ENCODE data around the gene RGS3.
"Not testable (repeated sequence)": the region's sequence is repeated elsewhere in the genome, so short reads cannot be mapped to it uniquely, and the experiment has no call there.

The RGS3 gene

DNA sequence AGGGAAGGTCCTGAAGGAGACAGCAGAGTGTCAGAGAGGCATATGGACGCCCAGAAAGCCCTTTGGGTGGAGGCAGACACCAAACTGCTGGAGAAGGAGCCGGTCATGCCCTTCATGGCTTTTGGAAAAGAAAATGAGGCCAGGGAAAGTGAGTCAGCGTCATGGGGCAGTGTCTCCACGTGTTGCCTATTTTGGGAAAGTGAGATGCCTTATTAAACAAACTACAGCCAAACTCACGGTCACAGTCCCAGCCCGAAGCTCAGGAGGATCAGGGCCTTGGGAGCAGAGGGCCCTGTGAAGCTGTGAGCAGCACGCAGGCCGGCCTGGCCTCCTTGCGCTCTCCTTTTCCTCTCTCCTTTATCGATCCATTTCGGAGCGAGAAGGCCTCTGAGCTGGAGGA is 25.0 kb downstream of the RGS3 start:
- Mint-ChIP-seq H3K9me3 (no peaks in the 10 kb centered on the region), H3K27me3 (peaks cover 11% of the 10 kb centered on the region), H3K36me3 (no peaks in the 10 kb centered on the region), H3K27ac (no peak overlapping the region), H3K4me1 (no peaks in the 10 kb centered on the region), H3K4me3 (no peak overlapping the region)
- CTCF ChIA-PET, result no interaction called here
- DNase-seq, result no peak

DNA sequence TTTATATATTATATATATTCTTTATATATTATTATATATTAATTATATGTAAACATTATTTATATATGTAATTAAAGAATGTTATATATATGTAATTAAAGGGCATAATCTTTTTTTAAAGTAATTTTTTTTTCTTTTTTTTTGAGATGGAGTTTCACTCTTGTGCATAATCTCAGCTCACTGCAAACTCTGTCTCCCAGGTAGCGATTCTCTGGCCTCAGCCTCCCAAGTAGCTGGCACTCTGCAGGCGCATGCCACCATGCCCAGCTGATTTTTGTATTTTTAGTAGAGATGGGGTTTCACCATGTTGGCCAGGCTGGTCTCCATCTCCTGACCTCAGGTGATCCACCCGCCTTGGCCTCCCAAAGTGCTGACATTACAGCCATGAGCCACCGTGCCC is 27.6 kb downstream of the RGS3 start:
- peak; percentile 11 for DNase-seq
- not testable (repeated sequence) for H3K36me3 Mint-ChIP-seq, H3K9me3 Mint-ChIP-seq, H3K4me3 Mint-ChIP-seq, H3K27ac Mint-ChIP-seq, H3K4me1 Mint-ChIP-seq
- H3K27me3 Mint-ChIP-seq, result peaks cover 21% of the 10 kb centered on the region
- CTCF ChIA-PET, result interaction anchor here (0.8 kb wide), 1 partner anchor 100 kb away, joined by 3 read pairs; no protein-coding TSS in a partner anchor

GRCh38 chr9:113492343-113493202 is 29.0 kb downstream of the RGS3 start:
- CTCF ChIA-PET, result interaction anchor here (1.5 kb wide), 1 partner anchor 45 kb away, joined by 3 read pairs; no protein-coding TSS in a partner anchor
- no peak overlapping the region for H3K4me3 Mint-ChIP-seq

GRCh38 chr9:113493203-113493520 is 29.6 kb downstream of the RGS3 start:
- peaks cover 16% of the 10 kb centered on the region for H3K27me3 Mint-ChIP-seq
- no peak for DNase-seq
- CTCF ChIA-PET, result interaction anchor here (0.8 to 1.5 kb wide), 3 partner anchors 45 to 98 kb away, joined by 3 to 4 read pairs (median 3); no protein-coding TSS in a partner anchor
- no peaks in the 10 kb centered on the region for H3K9me3 Mint-ChIP-seq
- no peak overlapping the region for H3K4me3 Mint-ChIP-seq
- no peaks in the 10 kb centered on the region for H3K4me1 Mint-ChIP-seq
- no peaks in the 10 kb centered on the region for H3K36me3 Mint-ChIP-seq
- H3K27ac Mint-ChIP-seq, result no peak overlapping the region

More at GRCh38 chr9:113492343-113493202, 29.0 kb downstream of the RGS3 start:
- Mint-ChIP-seq H3K9me3 (no peaks in the 10 kb centered on the region), H3K36me3 (no peaks in the 10 kb centered on the region), H3K27ac (no peak overlapping the region), H3K4me1 (no peaks in the 10 kb centered on the region), H3K27me3 (peaks cover 21% of the 10 kb centered on the region)
- peak; percentile 5 for DNase-seq

DNA sequence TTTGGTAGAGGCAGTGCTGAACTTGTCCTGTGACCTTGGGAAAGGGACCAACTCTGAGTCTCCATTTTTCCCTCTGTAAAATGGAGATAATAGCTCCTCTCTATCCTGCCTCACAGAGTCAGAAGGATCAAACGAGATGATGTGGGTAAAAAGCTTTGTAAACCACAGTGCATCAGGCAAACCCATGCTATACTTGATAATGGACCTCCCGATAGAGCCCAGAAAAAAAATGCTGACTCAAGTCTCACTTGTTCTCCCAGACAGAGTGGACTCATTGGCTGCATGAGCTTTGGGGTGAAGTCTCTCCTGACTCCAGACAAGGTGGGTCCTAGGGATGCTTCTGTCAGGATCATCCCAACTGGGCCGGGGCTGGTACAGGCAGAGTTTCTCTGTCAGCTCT is 32.0 kb downstream of the RGS3 start:
- CTCF ChIA-PET, result interaction anchor here (0.8 to 1.5 kb wide), 3 partner anchors 13 to 94 kb away, joined by 3 to 4 read pairs (median 3); no protein-coding TSS in a partner anchor
- H3K9me3 Mint-ChIP-seq, result no peaks in the 10 kb centered on the region
- H3K36me3 Mint-ChIP-seq, result no peaks in the 10 kb centered on the region
- H3K4me1 Mint-ChIP-seq, result peaks cover 8% of the 10 kb centered on the region
- no peak overlapping the region for H3K4me3 Mint-ChIP-seq
- H3K27ac Mint-ChIP-seq, result no peak overlapping the region
- peaks cover 10% of the 10 kb centered on the region for H3K27me3 Mint-ChIP-seq
- DNase-seq, result no peak

GRCh38 chr9:113497051-113497450 is 33.5 kb downstream of the RGS3 start:
- no peak for DNase-seq
- Mint-ChIP-seq H3K4me1 (peaks cover 8% of the 10 kb centered on the region), H3K9me3 (no peaks in the 10 kb centered on the region), H3K27me3 (peaks cover 10% of the 10 kb centered on the region), H3K4me3 (no peak overlapping the region), H3K27ac (no peak overlapping the region), H3K36me3 (no peaks in the 10 kb centered on the region)
- CTCF ChIA-PET, result no interaction called here

GRCh38 chr9:113499153-113499875 is 35.8 kb downstream of the RGS3 start:
- Mint-ChIP-seq H3K9me3 (no peaks in the 10 kb centered on the region), H3K27me3 (peaks cover 10% of the 10 kb centered on the region), H3K27ac (no peak overlapping the region), H3K4me1 (peaks cover 11% of the 10 kb centered on the region), H3K4me3 (no peak overlapping the region), H3K36me3 (no peaks in the 10 kb centered on the region)
- DNase-seq, result no peak
- CTCF ChIA-PET, result interaction anchor here (0.5 to 1.3 kb wide), 5 partner anchors 13 to 190 kb away, joined by 3 to 5 read pairs (median 3); no protein-coding TSS in a partner anchor

GRCh38 chr9:113499876-113500497 is 36.5 kb downstream of the RGS3 start:
- no peaks in the 10 kb centered on the region for H3K9me3 Mint-ChIP-seq
- H3K4me3 Mint-ChIP-seq, result no peak overlapping the region
- no peaks in the 10 kb centered on the region for H3K36me3 Mint-ChIP-seq
- peaks cover 4% of the 10 kb centered on the region for H3K27me3 Mint-ChIP-seq
- peaks cover 11% of the 10 kb centered on the region for H3K4me1 Mint-ChIP-seq
- H3K27ac Mint-ChIP-seq, result no peak overlapping the region
- CTCF ChIA-PET, result interaction anchor here (0.6 to 1.3 kb wide), 3 partner anchors 22 to 191 kb away, joined by 3 to 5 read pairs (median 3); no protein-coding TSS in a partner anchor
- DNase-seq, result no peak

DNA sequence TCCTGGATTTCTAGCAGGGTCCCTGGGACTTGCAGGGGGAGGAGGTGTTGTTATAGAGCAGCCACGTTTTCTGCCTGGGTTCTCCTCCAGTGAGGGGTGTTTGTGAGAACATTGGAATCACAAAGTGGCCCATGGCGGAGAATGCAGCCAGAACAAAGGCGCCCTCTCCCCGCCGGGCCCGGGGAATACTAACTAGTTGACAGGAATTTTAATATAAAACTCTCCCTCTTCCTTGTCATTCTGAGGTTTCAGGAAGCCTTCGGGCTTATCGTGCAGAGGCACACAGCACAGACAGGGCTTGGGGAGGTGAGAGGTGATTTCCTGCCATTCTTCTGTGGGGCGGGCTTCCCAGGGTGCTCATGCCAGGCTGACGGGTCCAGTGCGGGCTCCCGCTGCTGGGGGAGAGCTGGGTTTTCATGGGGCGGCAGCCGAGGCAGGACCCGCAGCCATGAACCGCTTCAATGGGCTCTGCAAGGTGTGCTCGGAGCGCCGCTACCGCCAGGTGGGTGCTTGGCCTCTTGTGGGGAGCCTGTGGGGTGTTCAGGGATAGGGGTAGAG is 37.7 kb downstream of the RGS3 start:
- Mint-ChIP-seq H3K36me3 (no peaks in the 10 kb centered on the region), H3K9me3 (no peaks in the 10 kb centered on the region), H3K27ac (no peak overlapping the region), H3K4me1 (peaks cover 11% of the 10 kb centered on the region), H3K4me3 (no peak overlapping the region), H3K27me3 (peaks cover 4% of the 10 kb centered on the region)
- no peak for DNase-seq
- CTCF ChIA-PET, result no interaction called here

DNA sequence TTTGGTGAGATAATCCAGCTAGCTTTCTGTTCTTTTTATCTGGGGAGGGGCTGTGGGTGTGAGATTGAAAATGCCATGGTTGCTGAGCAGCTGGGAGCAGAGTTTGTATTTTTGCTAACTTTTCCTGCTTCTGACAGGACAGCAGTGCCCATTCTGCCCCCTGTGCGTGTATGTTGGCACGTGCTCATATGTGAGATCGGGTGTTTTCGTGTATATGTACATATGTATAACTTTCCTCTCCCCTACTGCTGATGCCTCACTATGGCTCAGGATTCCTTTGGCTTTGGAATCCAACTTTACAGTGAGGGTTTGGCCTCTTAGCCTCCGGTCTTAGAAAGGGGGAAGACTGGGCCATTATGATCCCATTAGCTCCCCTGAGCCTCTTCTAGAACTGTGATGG is 38.3 kb downstream of the RGS3 start:
- Mint-ChIP-seq H3K27me3 (peaks cover 4% of the 10 kb centered on the region), H3K4me3 (no peak overlapping the region), H3K9me3 (no peaks in the 10 kb centered on the region), H3K36me3 (no peaks in the 10 kb centered on the region), H3K4me1 (peaks cover 11% of the 10 kb centered on the region), H3K27ac (no peak overlapping the region)
- CTCF ChIA-PET, result no interaction called here
- no peak for DNase-seq

GRCh38 chr9:113502427-113503034 is 39.0 kb downstream of the RGS3 start:
- peaks cover 11% of the 10 kb centered on the region for H3K4me1 Mint-ChIP-seq
- H3K27me3 Mint-ChIP-seq, result peaks cover 4% of the 10 kb centered on the region
- no peak overlapping the region for H3K27ac Mint-ChIP-seq
- no peak overlapping the region for H3K4me3 Mint-ChIP-seq
- no peak for DNase-seq
- H3K36me3 Mint-ChIP-seq, result no peaks in the 10 kb centered on the region
- CTCF ChIA-PET, result no interaction called here
- no peaks in the 10 kb centered on the region for H3K9me3 Mint-ChIP-seq

DNA sequence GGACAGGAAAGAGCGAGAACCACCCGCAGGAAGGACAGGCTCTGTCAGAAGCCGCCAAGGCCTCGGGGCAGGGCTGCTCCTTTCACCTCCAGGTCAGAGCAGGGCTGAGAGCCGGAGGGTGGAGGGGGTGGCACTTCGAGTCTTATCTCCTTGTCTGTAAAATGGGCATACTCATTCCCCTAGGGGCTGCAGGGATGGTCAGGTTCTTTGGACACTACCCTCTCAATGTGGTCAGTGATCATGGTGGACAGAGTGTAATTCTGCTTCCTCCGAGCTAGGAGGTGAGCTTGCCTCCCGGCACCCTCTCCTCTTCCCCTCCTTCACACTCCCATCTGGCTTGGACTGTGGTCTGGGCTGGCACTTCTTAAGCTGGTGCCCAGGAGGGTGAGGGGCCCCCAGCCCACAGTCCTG is 39.6 kb downstream of the RGS3 start:
- H3K4me3 Mint-ChIP-seq, result no peak overlapping the region
- DNase-seq, result no peak
- CTCF ChIA-PET, result no interaction called here
- H3K9me3 Mint-ChIP-seq, result no peaks in the 10 kb centered on the region
- no peaks in the 10 kb centered on the region for H3K36me3 Mint-ChIP-seq
- H3K27ac Mint-ChIP-seq, result no peak overlapping the region
- H3K27me3 Mint-ChIP-seq, result peaks cover 4% of the 10 kb centered on the region
- peaks cover 11% of the 10 kb centered on the region for H3K4me1 Mint-ChIP-seq

DNA sequence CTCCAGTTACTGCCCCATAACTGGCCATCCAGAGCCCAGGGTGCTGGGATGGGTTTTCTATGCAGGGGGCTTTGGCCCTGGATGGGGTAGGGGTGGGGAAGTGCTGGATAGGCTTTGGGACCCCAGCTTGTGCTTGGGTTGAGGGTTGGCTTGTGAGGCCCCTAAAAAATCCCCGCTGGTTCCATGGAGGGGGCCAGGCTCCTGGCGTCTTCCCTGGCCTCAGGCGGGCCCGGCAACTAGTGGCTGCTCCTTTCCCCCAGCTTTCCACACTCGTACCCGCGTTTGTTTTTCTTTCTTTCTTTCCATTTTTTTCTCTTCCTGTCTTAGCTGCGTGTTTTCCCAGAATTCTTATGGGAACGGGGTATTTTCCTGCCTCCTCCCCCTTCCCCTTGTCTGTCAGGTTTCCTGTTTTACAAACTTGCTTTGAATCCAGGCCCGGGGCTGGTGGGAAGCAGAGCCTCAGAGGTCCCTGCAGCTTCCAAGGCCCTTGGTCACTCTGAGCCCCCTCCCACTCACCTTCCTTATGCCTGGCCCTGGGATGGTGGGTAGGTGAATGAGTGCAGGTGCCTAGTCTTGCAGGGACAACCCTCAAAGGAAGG is 40.2 kb downstream of the RGS3 start:
- Mint-ChIP-seq H3K27ac (no peak overlapping the region), H3K4me1 (peaks cover 14% of the 10 kb centered on the region), H3K9me3 (no peaks in the 10 kb centered on the region), H3K4me3 (no peak overlapping the region), H3K27me3 (peaks cover 8% of the 10 kb centered on the region), H3K36me3 (no peaks in the 10 kb centered on the region)
- CTCF ChIA-PET, result no interaction called here
- no peak for DNase-seq

All from activated naive CD4-positive, alpha-beta T cell treated with anti-CD3 and anti-CD28 coated beads, Interleukin-2, amount 10 ng/mL, durations not matched to agents 7 days and 5 days (primary cell).